ENCODE measurements around the gene MTRF1. TPM values are rescaled to one million over a fixed set of nuclear protein-coding genes. Genes with fewer than 3 reads are reported as not detected.

Gene MTRF1
- total and polyA plus RNA-seq, 2 of the 8 experiments (the other 6 are each of a cell fraction or from before 2014, with no cell fraction given) = 8.0 to 19.2 TPM

GRCh38 chr13:41188584-41188983 lies 74.8 kb downstream of the MTRF1 start:
- ChIA-PET POLR2A (ENCODE audit: partially characterized antibody) (no interaction called here), CTCF (ENCODE audit: partially characterized antibody) (no interaction called here)
- H4K91ac ChIP-seq (replicated peaks; ENCODE audit: insufficient read length, low read length) = no peak overlapping the region
- H3K4me1 ChIP-seq (replicated peaks in 1 of 4; ENCODE audit: control insufficient read depth in 3 of 4, insufficient read depth in 4 of 4, low read length in 3 of 4) = peaks cover 0 to 5% (median 2%) of the 10 kb centered on the region in 4 experiments; a peak in 3 of 7 replicates
- H2BK5ac ChIP-seq (ENCODE audit: low read depth, low read length) = no peak overlapping the region
- H3K56ac ChIP-seq (replicated peaks; ENCODE audit: insufficient read length, low read depth, low read length) = no peak overlapping the region
- no peak overlapping the region for H3K4me3 ChIP-seq (ENCODE audit: extremely low read depth in 1 of 4, insufficient read depth in 2 of 4, low read depth in 3 of 4, low read length in 4 of 4)
- H3K4ac ChIP-seq (replicated peaks; ENCODE audit: insufficient read length, low read depth, low read length) = no peak overlapping the region
- H2BK20ac ChIP-seq (ENCODE audit: low read length) = no peak overlapping the region
- H3K36me3 ChIP-seq (ENCODE audit: control insufficient read depth in 2 of 4, insufficient read depth in 4 of 4, low read length in 3 of 4) = no peaks in the 10 kb centered on the region
- no peak overlapping the region for H3K23ac ChIP-seq (ENCODE audit: insufficient read length)
- peaks cover 0 to 8% of the 10 kb centered on the region in 2 experiments; a peak in 2 of 4 replicates for H3K79me2 ChIP-seq (ENCODE audit: control insufficient read depth in 1 of 2, insufficient read depth in 2 of 2, low read length in 2 of 2)
- H4K8ac ChIP-seq (ENCODE audit: extremely low read depth, insufficient read depth, low read length) = no peak overlapping the region
- H2BK15ac ChIP-seq (ENCODE audit: low read length) = no peak overlapping the region
- no peaks in the 10 kb centered on the region for H3K79me1 ChIP-seq (ENCODE audit: low read depth, low read length)
- H2AK5ac ChIP-seq (ENCODE audit: low read depth, low read length) = no peak overlapping the region
- H3K23me2 ChIP-seq (ENCODE audit: low read depth, low read length) = 0 out of 2 replicates have a peak, but pooled peaks cover 2% of the 10 kb centered on the region
- H3K27me3 ChIP-seq (replicated peaks in 1 of 4; ENCODE audit: control insufficient read depth in 3 of 4, extremely low read depth in 1 of 4, insufficient read depth in 3 of 4, low read length in 3 of 4) = no peaks in the 10 kb centered on the region
- no peak overlapping the region for H3K18ac ChIP-seq (ENCODE audit: extremely low read depth, low read length)
- no peak overlapping the region for H3K14ac ChIP-seq (ENCODE audit: insufficient read length)
- H3K4me2 ChIP-seq (ENCODE audit: insufficient read depth in 1 of 2, low read depth in 2 of 2, low read length in 2 of 2) = no peak overlapping the region
- DNase-seq (ENCODE audit: low read depth in 1 of 2, low spot score in 2 of 2) (no peak), FAIRE-seq (no peak)
- 87% methylated on average over 6 of the region's 6 CpGs; no CpG with 5 or more reads in 1 of the 2 experiments for WGBS, 2 experiments (ENCODE audit: extremely low coverage in 1 of 2, insufficient coverage in 1 of 2, insufficient read length in 1 of 2, insufficient replicate concordance in 2 of 2, low coverage in 1 of 2, low lambda C conversion rate in 2 of 2, missing lambda C conversion rate in 1 of 2)
- no peak overlapping the region for H3K9ac ChIP-seq (replicated peaks in 1 of 4; ENCODE audit: extremely low read depth in 1 of 4, low read depth in 3 of 4, low read length in 3 of 4)
- H4K5ac ChIP-seq (ENCODE audit: insufficient read length, low read depth, low read length) = no peak overlapping the region
- H2AFZ ChIP-seq (ENCODE audit: low read length) = no peak overlapping the region
- no peak overlapping the region for H2BK120ac ChIP-seq (replicated peaks; ENCODE audit: low read depth, low read length)
- H3K9me3 ChIP-seq (ENCODE audit: insufficient read depth in 2 of 2, low read depth in 1 of 2, low read length in 1 of 2) = no peaks in the 10 kb centered on the region; a peak in 1 of 4 replicates
- H2BK12ac ChIP-seq (ENCODE audit: low read depth, low read length) = no peak overlapping the region
- H3K27ac ChIP-seq (ENCODE audit: low read depth, low read length) = no peak overlapping the region
- peaks cover 0 to 2% of the 10 kb centered on the region in 2 experiments for H4K20me1 ChIP-seq (replicated peaks in 1 of 2; ENCODE audit: control insufficient read depth in 1 of 2, insufficient read depth in 2 of 2, low read length in 2 of 2)
- TF ChIP-seq JUN (IDR thresholded peaks at IDR 0.05; ENCODE audit: low read depth, low read length) = no peak
- TF ChIP-seq POLR2AphosphoS5 (IDR thresholded peaks at IDR 0.05; ENCODE audit: low read depth, low read length) = no peak
- no peak for TF ChIP-seq BRCA1 (IDR thresholded peaks at IDR 0.05; ENCODE audit: low read depth, low read length)
- no peak for TF ChIP-seq SIX5 (IDR thresholded peaks at IDR 0.05; ENCODE audit: low read depth, low read length)
- TF ChIP-seq KDM4A (IDR thresholded peaks at IDR 0.05; ENCODE audit: low read depth, low read length, severe bottlenecking) = no peak
- TF ChIP-seq ATF2 (IDR thresholded peaks at IDR 0.05; ENCODE audit: low read length) = no peak
- TF ChIP-seq SP1 (IDR thresholded peaks at IDR 0.05; ENCODE audit: low read depth, low read length) = no peak
- no peak for TF ChIP-seq ZNF274 (IDR thresholded peaks at IDR 0.05; ENCODE audit: borderline replicate concordance, extremely low read depth, low read length)
- TF ChIP-seq EP300 (IDR thresholded peaks at IDR 0.05; ENCODE audit: borderline replicate concordance in 1 of 2, low read depth in 2 of 2, low read length in 2 of 2) = no peak
- no peak for TF ChIP-seq CBX8 (IDR thresholded peaks at IDR 0.05; ENCODE audit: borderline replicate concordance, low read depth, low read length)
- TF ChIP-seq GABPA (IDR thresholded peaks at IDR 0.05; ENCODE audit: borderline replicate concordance, insufficient read depth, low read length) = no peak
- TF ChIP-seq SUZ12 (IDR thresholded peaks at IDR 0.05; ENCODE audit: low read length) = no peak
- TF ChIP-seq GTF2F1 (IDR thresholded peaks at IDR 0.05; ENCODE audit: borderline replicate concordance, low read depth, low read length) = no peak

Measured in H1 (cell line).